Stimulated activated CD4-positive, alpha-beta T cell treated with anti-CD3 and anti-CD28 coated beads, TNF-alpha, amount 100 ng/mL, for 48 hours (primary cell): ENCODE data around the gene CHMP5.

ENCODE experiments used
- DNase-seq, 3 donors: peaks; one replicate each; pipeline ENCODE4 v3.0.0-alpha.2; 2020; ENCODE audit warnings: low read depth in 3 of 3

Gene CHMP5

DNA sequence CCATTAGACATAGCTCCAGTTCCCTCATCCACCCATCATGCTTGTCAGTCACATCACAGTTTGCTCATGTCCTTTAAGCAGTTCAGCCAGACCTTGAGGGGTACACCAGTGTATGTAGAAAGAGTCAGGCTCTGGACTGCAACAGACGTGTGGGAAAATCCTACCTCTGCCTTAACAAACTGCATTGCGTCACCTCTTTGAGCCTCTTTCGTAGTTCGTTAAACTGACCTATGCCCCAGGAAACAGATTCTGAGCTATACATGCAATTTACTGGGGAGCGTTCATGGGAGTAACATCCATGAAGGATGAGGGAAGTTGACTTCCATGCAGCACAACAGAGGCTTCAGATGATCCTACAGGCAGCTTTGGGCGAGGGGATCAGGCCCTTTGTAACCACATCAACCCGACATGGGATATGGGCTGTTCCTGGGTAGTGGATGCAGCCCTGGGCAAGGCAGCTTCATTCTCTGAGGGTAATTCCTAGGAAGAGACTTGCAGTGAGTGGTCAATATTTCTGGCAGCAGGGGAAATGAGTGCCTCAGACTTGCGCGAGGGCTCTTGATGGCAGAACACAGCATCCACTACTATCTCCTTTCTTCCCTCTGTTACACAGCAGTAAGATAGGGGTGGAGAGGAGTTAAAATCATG lies 20.6 kb upstream of the CHMP5 start:
- DNase-seq, result no peak

DNA sequence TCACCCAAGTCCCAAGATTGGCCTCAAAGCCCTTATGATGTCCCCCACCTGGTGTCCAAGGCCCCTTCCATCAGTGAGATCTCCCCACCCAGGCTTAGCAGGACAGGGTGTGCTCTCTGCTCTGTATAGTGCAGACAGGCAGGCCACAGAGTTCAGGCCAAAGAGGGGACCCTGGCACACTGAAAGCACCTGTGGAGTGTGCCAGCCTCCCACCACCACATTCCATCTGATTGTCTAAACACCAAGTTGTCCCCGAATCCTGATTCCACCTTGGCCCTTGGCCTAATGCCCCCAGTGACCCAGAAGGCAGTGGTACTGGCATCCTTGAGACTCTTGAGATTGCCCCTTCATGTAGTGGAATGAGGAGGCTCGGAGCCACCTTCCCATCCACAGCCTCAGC lies 19.5 kb upstream of the CHMP5 start:
- DNase-seq, result no peak

DNA sequence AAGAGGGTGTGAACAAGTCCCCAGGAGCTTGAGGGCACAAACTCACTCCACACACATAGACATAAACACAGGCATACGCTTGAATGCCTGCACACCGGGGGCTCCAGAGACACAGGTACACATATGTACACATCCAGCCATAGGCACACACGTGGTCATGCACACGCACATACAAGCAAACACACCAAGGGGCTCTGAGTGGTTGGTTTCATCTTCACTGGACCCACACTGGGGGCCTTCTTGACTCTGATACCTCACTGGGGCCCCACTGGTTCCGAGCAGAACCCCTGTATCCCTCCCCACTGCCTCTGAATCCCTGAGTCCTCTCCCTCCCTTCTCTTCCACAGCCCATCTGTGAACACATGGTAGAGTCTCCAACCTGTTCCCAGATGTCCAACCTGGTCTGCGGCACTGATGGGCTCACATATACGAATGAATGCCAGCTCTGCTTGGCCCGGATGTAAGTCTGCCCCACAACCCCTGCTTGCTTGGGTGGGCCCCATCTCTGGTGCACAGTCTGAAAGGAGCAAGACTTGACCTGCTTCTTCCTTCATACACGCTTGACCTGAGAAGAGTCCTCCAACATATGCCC lies 18.5 kb upstream of the CHMP5 start:
- no peak for DNase-seq

DNA sequence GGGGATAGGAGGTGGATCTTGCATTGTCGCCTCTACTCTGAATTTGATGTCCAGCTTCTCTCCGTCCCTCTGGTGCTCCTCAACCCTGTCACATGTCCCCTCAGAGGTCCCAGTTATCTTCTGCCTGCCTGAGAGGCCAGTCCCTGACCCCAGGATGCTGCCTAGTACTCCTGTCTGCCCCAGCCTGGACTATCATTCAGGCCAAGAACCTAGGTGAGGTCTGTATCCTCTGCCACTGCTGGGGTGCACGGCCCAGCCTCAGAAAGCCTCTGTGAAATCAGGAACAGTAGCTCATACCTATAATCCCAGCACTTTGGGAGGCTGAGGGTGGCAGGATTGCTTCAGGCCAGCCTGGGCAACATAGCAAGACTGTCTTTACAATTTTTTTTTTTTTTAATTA lies 16.2 kb upstream of the CHMP5 start:
- DNase-seq, result no peak

DNA sequence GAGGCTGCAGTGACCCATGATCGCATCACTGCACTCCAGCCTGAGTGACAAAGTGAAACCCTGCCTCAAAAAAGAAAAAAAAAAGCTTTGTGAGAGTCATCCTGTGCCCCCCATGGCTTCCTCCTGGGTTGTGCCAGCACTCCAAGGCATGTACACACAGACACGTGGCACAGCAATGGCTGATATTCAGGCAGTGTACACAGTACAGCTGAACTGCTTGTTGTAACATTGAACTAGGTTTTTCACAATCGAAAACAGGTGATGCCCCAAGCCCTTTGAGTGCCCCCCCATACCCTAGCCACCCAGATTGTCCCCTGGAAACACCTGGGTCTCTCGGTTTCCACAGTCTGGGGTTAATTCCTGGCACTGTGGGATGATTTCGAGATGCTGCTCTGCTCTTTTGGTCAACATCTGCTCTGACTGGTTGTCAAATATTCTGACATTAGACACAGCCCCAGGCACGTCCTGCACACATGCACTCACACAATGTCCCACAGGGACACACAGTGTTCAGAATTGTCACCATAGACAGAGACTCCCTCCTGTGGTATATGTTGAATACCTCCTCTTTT lies 15.7 kb upstream of the CHMP5 start:
- DNase-seq, result no peak

DNA sequence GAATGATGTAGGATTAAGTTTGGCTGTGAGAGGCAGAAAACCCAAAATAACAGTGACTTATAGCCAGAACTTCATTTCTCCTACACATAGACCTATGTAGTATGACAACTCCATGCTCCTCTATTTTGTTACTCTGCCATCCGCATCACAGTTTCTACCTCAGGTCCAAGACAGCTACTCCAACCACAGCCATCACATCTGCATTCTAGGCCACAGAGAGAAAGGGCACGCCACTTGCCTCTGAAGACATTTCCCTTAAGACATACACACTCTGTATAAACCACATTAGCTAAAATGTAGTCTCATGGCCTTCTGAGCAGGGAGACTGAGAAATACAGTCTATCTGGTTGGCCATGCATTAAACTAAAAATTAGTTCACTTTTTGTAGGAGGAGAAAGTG lies 14.9 kb upstream of the CHMP5 start:
- DNase-seq, result no peak

DNA sequence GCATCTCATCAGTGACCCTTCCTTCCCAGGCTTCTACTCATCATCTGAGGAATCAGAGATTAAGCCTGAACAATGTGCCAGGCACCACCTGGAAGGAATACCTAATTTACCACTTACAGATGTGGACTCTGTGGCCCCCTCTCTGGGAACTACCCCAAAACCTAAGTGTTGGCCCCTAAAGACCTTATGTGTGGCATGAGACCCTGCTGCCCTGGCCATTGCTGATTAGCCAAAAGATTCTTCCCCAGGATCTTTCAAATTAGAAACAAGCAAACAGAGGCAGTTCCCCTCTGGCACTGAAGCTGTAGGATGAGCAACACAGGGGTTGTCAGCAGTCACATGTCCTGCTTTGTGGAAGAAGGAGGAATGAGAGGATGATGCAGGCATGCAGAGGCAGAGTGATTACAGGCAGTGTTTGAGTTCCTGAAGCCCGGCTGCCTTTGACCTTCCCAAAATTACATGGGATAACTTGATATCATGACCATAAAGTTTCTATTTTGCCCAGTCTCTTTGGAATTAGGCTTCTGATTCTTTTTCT lies 14.3 kb upstream of the CHMP5 start:
- no peak for DNase-seq

DNA sequence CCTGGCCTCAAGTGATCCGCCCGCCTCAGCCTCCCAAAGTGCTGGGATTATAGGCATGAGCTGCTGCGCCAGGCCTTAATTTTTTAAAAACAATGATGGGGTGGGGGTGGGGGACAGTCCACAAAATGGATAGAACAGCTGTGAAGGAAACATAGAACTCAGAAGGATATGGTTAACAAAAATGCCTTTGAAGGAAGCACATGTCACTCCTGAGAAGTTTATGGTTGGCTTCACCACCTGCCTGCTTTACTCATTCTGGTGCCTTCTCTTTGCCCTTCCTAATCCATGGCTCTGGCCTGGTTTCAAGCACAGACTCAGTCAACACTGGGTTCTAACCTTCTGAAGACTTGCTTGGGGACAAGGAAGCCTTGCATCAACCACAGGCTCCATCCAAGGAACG lies 10.6 kb upstream of the CHMP5 start:
- DNase-seq, result no peak

DNA sequence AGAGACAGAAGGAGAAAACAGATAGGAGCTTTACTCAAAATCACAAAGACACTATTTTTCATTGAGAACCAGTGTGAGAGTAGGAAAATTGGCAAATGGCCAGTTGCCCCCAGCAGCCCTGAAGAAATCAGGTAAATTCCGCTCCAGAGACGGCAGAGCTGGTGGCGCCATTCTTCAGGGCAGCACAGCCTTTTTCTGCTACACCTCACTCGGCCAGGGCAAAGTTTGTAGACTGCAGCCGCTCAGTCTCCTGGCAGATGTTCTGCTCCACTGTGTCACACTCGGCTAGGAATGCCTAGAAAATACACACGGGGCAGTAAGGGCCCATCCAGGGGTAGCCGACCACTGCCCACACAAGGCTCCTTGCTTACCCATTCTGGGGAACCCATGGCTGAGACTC lies 9.8 kb upstream of the CHMP5 start:
- no peak for DNase-seq

DNA sequence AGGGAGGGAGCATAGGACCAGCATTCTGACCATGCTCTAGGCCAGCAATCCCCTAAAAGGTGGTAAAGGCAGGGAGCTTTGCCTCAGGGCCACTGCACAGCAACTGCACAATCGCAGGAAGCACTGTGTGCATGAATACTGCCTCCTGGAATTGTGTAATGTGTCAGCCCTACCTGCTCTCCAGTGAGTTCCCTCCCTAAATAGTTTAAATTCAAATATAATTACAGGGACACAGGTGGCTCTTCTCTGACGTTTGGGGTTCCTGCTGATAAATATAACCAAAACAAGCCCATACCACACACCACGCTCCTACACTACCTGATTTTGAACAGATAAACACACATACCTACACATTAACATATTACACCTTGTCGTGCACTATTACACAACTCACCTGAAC lies 9.4 kb upstream of the CHMP5 start:
- DNase-seq, result no peak

DNA sequence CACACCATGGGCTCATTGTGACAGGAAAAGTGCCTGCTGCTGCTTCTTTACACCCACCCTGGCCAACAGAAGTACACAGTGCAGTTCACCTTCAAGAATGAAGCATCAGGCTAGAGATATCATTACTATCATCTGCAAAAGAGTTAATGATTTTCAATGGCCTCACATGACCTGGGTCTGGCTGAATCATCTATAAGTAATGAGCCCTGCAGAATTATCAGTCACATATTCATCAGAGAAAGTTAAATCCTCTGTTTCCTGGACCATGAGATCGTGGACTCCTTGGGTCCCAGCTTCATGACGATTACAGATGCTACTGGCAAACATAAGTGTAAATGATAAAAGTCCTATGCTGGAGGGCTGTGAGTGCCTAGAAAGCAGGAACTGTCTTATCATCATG lies 8.6 kb upstream of the CHMP5 start:
- DNase-seq, result no peak

DNA sequence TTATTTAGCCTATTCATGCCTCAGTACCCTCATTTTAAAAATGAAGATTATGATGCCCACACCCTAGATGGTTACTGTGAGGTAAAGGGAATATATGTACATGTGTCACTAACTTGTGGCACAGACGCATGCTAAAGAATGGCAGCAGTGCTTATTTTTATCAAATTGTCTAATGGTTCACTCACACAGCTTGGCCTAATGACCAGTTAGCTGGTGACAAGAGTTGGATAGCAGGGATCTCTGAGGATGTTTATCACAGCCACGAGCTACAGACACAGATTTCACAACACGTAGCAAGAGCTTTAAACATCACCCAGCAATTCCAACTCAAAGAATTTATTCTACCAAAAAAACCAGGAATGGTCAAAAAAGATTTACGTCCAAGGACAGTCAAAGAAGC lies 7.6 kb upstream of the CHMP5 start:
- no peak for DNase-seq

DNA sequence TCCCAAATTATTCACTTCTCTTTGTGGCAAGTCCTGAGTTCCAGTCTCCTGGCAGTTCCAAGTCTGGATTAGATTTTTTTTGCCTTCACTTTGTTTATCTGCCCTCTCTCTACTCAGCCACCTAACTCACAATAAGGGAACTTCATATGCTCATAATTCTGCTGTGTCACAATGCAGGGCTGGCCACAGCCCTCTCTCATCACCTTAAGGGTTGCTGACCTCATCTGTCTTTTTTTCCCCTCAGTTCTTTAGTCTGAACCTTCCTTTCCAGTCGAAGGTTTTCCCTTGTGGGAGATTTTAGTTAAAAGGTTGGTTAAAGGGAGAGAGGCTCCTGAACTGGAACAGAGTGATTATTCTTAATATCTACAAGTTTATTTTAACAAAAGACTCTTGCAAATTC lies 4.5 kb upstream of the CHMP5 start:
- DNase-seq, result no peak

DNA sequence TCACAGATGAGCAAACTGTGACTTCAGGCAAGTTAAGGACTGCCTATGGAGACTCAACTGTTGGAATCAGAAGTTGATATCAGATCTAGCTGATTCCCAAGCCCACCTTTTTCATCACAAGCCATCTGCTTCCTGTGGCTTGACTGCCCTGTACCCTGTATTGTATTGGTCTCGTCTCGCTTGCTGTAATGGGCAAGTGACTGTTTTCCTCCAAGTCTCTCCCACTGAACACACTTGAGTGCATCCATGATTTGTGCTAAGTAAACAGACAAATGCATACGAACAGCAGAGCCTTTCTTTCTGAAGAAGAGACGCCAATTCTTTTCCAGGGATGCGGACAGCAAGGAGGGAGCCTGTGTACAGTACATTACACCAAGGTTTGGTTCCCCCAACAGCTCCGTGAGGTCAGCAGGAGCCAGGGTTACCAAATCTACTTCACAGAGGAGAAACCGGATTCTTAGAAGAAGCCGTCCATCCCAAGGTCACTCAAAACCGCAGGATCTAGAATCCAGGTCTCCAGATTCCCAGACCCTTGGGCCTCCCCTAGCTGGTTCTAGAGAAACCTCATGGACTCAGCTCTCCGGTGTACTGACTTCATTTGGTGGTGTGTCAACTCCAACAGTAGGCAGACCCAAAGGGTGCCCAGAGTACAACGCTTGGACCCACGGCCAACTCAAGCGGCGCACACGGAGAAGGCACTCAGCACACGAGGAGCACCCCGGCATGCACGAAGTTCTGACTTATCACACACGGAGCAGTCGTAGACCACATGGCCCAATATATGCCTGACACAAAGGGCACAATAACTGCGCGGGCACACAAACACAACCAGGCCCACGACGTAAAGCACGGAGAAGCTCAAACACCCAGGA lies 1.5 kb upstream of the CHMP5 start:
- DNase-seq, result no peak

DNA sequence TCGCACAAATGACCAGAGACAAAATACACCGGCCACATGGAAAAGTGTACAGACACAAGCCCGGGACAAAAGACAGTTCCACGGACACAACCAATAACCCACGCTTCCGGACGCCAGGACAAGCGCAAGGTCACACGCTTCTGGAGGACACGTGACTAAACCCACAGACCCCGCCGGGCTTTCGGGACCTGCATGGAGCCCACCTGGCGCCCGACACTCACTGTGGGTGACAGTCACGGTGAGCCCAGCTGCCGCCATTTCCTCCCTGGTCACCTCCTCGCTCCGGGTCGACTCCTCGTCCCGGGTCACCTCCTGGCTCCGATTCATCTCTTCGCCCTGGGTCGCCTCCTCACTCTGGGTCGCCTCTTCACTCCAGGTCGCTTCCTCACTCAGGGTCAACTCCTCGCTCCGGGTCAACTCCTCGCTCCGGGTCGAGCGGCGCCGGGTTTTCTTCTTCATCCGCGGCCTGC lies 811 bp upstream of the CHMP5 start:
- DNase-seq, result peak in 2 of 3 donors; percentile 12 to 41

DNA sequence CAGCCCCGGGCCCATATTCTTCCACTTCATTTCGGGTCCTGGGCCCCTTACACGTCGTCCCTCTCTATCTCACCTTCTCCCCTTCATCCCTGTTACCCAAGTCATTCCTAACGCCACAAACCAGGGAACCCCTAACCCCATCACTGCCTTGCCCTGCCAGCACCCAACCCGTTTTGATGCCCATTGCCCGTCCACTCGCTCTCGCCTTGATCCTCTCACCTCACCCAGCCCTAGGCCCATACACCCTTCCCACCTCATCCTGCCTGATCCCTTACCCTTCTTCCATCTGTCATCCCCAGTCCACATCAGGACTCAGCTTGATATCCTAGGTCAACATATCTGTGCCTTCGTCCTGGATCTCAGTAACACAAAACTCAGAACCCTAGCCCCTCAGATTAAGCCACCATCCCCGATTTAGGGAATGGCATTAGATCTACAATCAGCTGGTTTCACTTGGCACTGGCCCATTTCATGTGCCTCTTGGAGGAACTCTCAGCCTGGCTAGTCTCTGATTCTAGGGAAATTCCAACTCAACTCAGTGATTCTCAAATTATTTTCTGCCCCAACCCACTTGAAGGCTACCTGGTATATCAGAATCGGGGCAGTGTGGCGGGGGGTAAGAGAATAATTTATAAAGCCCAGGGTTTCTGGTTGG lies 489 bp downstream of the CHMP5 start:
- DNase-seq, result no peak

DNA sequence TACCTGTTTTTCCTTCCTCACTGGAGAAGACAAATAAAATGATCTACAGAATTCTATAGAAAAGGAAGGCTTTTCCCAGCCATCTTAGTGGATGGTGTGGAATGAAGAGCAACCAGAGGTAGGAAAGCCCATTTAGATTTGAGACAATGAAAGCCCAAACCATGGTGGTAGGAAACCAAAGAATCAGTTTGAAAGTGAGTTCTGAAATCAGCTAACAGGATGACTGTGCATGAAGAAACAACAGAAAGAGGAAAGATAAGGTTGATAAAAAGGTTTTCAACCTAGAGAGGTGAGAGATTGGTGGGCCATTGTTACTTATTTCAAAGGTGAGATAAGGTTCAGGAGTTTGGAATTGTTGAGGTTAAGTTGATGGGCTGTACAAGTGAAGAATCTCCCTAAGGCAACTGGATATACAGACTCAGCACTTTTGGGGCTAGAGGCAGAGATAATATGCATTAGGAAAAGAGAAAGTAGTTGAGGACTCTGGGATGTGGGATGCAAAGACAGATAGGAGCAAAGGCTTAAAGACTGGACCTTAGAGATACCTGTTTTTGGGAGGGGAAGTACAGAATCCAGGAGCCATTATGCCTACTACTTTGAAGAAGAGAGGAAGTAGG lies 2.4 kb downstream of the CHMP5 start:
- DNase-seq, result no peak

DNA sequence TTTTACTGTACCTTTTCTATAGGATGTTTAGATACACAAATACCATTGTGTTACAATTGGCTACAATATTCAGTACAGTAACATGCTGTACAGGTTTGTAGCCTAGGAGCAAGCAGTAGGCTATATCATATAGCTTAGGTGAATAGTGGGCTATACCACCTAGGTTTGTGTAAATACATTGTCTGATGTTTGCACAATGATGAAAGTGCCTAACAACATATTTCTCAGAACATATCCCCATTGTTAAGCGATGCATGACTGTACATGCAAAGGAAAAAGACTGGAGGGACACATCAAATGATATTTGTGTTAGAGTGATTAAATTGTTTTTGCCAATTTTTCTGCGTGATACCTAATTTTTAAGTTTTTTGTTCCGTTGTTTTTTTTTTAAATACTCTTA lies 5.3 kb downstream of the CHMP5 start:
- no peak for DNase-seq

DNA sequence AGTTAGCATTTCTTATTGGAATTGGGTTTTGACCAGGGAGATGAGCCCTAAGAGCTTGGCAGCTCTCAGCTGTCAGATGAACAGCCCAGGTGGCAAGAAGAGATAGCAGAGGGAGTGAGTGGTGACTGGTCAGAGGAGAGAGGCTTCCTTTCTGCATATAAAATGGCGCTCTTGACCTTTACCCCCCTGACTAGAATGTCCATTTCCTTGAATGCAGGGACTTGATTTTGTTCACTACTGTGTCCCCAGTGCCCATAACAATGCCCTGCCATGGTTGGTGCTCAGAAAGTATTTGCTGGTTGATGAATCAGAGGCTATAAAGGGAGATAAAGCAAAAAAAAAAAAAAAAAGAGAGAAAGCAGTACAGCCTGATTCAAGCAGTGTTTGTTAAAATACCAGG lies 7.2 kb downstream of the CHMP5 start:
- DNase-seq, result no peak

DNA sequence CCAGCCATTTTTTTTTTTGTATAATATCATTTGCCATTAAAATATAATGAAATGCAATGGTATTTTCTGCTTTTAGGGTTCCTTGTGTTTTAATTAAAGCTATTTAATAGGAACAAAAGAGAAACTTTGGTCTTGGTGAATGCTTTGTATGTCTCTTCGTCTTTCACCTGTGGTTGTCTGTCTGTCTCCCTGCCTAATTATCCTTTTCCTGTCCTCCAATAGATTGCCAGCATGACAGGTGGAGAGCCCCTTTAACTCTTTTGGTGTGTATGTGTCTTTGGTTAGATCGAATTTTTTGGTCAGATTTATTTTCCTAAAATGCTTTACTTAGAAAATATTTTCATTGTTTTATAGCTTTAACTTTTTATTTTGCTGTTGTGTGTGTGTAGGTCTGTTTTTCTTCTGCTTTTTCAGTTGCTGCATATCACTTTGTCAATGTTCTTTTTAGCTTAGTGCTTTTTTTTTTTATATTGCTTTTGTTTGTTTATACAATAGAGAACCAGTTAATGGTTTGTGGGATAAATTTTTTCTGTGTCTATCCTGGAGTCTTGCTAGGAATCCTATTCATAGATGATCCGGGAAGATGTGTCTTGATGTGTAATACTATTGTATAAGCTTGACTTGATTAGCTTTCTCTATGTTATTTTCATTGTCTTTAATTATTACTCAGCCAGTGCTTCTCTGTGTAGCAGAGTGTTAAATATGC lies 8.6 kb downstream of the CHMP5 start:
- no peak for DNase-seq

DNA sequence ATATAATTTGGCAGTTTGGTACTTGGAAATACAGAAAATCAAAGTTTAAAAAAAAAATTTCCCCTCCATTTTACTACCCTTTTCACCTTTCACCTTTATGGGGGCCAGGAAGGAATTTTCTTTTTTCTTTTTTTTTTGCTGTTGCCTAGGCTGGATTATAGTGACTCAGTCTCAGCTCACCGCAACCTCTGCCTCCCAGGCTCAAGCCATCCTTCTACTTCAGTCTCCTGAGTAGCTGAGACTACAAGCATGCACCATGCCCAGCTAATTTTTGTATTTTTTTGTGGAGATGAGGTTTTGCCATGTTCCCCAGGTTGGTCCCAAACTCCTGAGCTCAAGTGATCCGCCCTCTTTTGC lies 9.1 kb downstream of the CHMP5 start:
- DNase-seq, result no peak
